ENCODE measurements around the gene RAC3. TPM values are rescaled to one million over a fixed set of nuclear protein-coding genes. Genes with fewer than 3 reads are reported as not detected.

The RAC3 gene
- total RNA-seq, 1 experiment from 2014 or later = 24.8 TPM

DNA sequence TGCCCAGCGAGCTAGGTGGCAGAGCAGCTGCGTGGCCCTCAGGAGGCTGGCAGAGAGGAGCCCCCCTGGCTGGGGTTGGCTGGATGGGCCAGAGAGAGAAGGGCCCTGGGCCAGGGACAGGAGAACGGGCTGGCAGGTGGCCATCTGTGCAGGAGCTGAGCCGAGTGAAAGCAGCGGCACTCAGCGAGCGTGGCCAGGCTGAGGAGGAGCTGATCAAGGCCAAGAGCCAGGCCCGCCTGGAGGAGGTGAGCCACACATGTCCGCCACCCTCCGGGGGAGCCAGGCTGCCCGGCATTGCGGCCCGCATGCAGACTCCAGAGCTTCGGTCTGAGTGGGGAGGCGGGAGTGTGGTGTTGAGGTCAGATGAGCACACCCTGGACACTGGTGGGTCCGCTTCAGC lies 2.1 kb upstream of the RAC3 start:
- Histone ChIP-seq H3K27me3 (replicated peaks; ENCODE audit: insufficient read depth, low read depth, low read length, poor library complexity) (no peaks in the 10 kb centered on the region), H3K27ac (ENCODE audit: low read depth, low read length, poor library complexity, severe bottlenecking) (no peak overlapping the region), H3K36me3 (ENCODE audit: insufficient read depth, low read length, poor library complexity, severe bottlenecking) (peaks cover 5% of the 10 kb centered on the region), H3K4me3 (ENCODE audit: low read depth, low read length, poor library complexity, severe bottlenecking) (no peak overlapping the region), H3K4me1 (ENCODE audit: insufficient read depth, low read length, poor library complexity, severe bottlenecking) (peaks cover 3% of the 10 kb centered on the region), H3K9me3 (ENCODE audit: low read depth, low read length, poor library complexity, severe bottlenecking) (no peaks in the 10 kb centered on the region)
- no TSS peak for BruUV-seq (replicated peaks)
- no peak for DNase-seq (ENCODE audit: low spot score)
- TF ChIP-seq, protein P1, sequence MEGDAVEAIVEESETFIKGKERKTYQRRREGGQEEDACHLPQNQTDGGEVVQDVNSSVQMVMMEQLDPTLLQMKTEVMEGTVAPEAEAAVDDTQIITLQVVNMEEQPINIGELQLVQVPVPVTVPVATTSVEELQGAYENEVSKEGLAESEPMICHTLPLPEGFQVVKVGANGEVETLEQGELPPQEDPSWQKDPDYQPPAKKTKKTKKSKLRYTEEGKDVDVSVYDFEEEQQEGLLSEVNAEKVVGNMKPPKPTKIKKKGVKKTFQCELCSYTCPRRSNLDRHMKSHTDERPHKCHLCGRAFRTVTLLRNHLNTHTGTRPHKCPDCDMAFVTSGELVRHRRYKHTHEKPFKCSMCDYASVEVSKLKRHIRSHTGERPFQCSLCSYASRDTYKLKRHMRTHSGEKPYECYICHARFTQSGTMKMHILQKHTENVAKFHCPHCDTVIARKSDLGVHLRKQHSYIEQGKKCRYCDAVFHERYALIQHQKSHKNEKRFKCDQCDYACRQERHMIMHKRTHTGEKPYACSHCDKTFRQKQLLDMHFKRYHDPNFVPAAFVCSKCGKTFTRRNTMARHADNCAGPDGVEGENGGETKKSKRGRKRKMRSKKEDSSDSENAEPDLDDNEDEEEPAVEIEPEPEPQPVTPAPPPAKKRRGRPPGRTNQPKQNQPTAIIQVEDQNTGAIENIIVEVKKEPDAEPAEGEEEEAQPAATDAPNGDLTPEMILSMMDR (conservative IDR thresholded peaks at IDR 0.05; ENCODE audit: low read depth, low read length) = no peak
- no peak for TF ChIP-seq EZH2 (IDR thresholded peaks at IDR 0.05; ENCODE audit: borderline replicate concordance, low read depth, low read length, poor library complexity, severe bottlenecking)
- ChIA-PET POLR2A (ENCODE audit: low non-redundant PET) (no interaction called here), CTCF (interaction anchor here (1.5 kb wide), 1 partner anchor 177 kb away, joined by 3 read pairs; no protein-coding TSS in a partner anchor)
- intact Hi-C loops (cut with micrococcal nuclease; ENCODE audit: unreplicated experiment) = no loop called here

DNA sequence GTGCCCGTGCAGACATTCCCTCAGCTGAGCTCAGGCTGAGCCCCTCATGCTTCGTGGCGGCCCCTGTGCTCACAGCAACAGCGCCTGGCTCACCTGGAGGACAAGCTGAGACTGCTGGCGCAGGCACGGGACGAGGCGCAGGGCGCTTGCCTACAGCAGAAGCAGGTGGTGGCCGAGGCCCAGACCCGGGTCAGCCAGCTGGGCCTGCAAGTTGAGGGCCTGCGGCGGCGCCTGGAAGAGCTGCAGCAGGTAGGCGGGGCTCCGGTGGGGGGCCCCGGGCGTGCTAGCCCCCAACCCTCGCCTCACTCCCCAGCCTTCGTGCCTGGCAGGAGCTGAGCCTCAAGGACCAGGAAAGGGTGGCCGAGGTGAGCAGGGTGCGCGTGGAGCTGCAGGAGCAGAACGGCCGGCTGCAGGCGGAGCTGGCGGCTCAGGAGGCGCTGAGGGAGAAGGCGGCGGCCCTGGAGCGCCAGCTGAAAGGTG lies 1.4 kb upstream of the RAC3 start:
- Histone ChIP-seq H3K27me3 (replicated peaks; ENCODE audit: insufficient read depth, low read depth, low read length, poor library complexity) (no peaks in the 10 kb centered on the region), H3K4me3 (ENCODE audit: low read depth, low read length, poor library complexity, severe bottlenecking) (no peak overlapping the region), H3K4me1 (ENCODE audit: insufficient read depth, low read length, poor library complexity, severe bottlenecking) (no peaks in the 10 kb centered on the region), H3K9me3 (ENCODE audit: low read depth, low read length, poor library complexity, severe bottlenecking) (no peaks in the 10 kb centered on the region), H3K27ac (ENCODE audit: low read depth, low read length, poor library complexity, severe bottlenecking) (no peak overlapping the region), H3K36me3 (ENCODE audit: insufficient read depth, low read length, poor library complexity, severe bottlenecking) (peaks cover 5% of the 10 kb centered on the region)
- CTCF ChIA-PET = interaction anchor here (0.5 to 1.6 kb wide), 6 partner anchors 8 to 176 kb away, joined by 3 to 19 read pairs (median 5); no protein-coding TSS in a partner anchor
- intact Hi-C loops (cut with micrococcal nuclease; ENCODE audit: unreplicated experiment) = loop anchor here (5.0 kb wide), 1 partner anchor 122 kb away; no protein-coding TSS in a partner anchor
- TF ChIP-seq EZH2 (IDR thresholded peaks at IDR 0.05; ENCODE audit: borderline replicate concordance, low read depth, low read length, poor library complexity, severe bottlenecking) = no peak
- TF ChIP-seq, protein P1 (conservative IDR thresholded peaks at IDR 0.05; ENCODE audit: low read depth, low read length) = no peak
- POLR2A ChIA-PET (ENCODE audit: low non-redundant PET) = interaction anchor here (0.5 kb wide), 1 partner anchor 330 kb away, joined by 7 read pairs; no protein-coding TSS in a partner anchor
- no TSS peak for BruUV-seq (replicated peaks)
- no peak for DNase-seq (ENCODE audit: low spot score)

DNA sequence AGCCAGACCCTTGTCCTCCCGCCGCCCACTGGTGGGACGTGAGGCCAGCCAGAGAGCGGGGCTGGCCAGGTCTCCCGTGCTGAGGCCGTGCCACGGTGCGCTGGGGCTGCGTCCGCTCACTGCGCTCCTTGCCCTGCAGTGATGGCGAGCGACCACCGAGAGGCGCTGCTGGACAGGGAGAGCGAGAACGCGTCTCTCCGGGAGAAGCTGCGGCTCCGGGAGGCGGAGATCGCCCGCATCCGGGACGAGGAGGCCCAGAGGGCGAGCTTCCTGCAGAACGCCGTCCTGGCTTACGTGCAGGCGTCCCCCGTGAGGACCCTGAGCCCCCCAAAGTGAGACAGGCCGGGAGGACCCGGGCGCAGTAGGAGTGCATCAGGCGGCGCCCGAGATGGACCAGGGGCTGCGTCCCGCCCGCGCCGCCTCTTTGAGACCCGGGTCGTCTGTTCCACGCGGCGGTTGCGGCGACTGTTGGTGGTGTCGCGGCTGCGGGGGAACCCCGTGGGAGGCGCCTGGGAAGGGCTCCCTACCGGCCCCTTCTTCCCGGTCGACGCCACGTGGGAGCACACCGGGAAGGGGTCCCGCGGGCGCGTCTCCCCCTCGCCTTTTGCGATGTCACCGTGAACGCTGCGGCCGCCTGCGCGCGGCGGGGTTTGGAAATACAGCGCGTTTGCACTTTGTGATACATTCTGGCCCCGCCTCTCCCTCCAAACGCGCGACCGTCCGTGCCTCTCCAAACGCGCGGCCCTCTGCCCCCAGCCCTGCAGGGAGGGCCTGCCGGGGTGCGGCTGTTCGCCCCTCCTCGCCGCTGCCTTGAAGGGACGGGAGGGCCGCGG lies 792 bp upstream of the RAC3 start:
- Histone ChIP-seq H3K4me1 (ENCODE audit: insufficient read depth, low read length, poor library complexity, severe bottlenecking) (no peaks in the 10 kb centered on the region), H3K27ac (ENCODE audit: low read depth, low read length, poor library complexity, severe bottlenecking) (peak overlapping the region; percentile 62), H3K4me3 (ENCODE audit: low read depth, low read length, poor library complexity, severe bottlenecking) (peak overlapping the region; percentile 67), H3K36me3 (ENCODE audit: insufficient read depth, low read length, poor library complexity, severe bottlenecking) (peaks cover 5% of the 10 kb centered on the region), H3K27me3 (replicated peaks; ENCODE audit: insufficient read depth, low read depth, low read length, poor library complexity) (no peaks in the 10 kb centered on the region), H3K9me3 (ENCODE audit: low read depth, low read length, poor library complexity, severe bottlenecking) (no peaks in the 10 kb centered on the region)
- intact Hi-C loops (cut with micrococcal nuclease; ENCODE audit: unreplicated experiment) = loop anchor here (5.0 kb wide), 1 partner anchor 122 kb away; no protein-coding TSS in a partner anchor
- TF ChIP-seq EZH2 (IDR thresholded peaks at IDR 0.05; ENCODE audit: borderline replicate concordance, low read depth, low read length, poor library complexity, severe bottlenecking) = no peak
- TF ChIP-seq, protein P1 (conservative IDR thresholded peaks at IDR 0.05; ENCODE audit: low read depth, low read length) = peak; percentile 82
- no TSS peak for BruUV-seq (replicated peaks)
- peak; percentile 91 for DNase-seq (ENCODE audit: low spot score)
- ChIA-PET CTCF (interaction anchor here (0.5 to 1.6 kb wide), 7 partner anchors 9 to 175 kb away, joined by 3 to 19 read pairs (median 7); no protein-coding TSS in a partner anchor), POLR2A (ENCODE audit: low non-redundant PET) (interaction anchor here (0.5 to 0.7 kb wide), 2 partner anchors 127 to 331 kb away, joined by 4 to 7 read pairs; no protein-coding TSS in a partner anchor)
